ENCODE measurements around the gene CHST15.

The CHST15 gene

GRCh38 chr10:124129471-124129870 lies 36.1 kb upstream of the CHST15 start:
- Histone ChIP-seq H3K9me3 (ENCODE audit: control insufficient read depth in 1 of 2, low read length in 2 of 2) (no peaks in the 10 kb centered on the region), H3K27ac (ENCODE audit: low read length) (no peak overlapping the region), H3K27me3 (ENCODE audit: low read depth, low read length) (no peaks in the 10 kb centered on the region), H3K4me3 (ENCODE audit: low read depth in 1 of 2, low read length in 2 of 2) (no peak overlapping the region), H3K4me1 (ENCODE audit: control insufficient read depth in 1 of 2, insufficient read depth in 2 of 2, low read length in 2 of 2) (no peaks in the 10 kb centered on the region), H3K36me3 (ENCODE audit: control insufficient read depth in 1 of 2, insufficient read depth in 2 of 2, low read length in 2 of 2) (no peaks in the 10 kb centered on the region)

- Histone ChIP-seq H3K4me1 (ENCODE audit: control insufficient read depth in 1 of 2, insufficient read depth in 2 of 2, low read length in 2 of 2) (no peaks in the 10 kb centered on the region), H3K27ac (ENCODE audit: low read length) (no peak overlapping the region), H3K27me3 (ENCODE audit: low read depth, low read length) (no peaks in the 10 kb centered on the region), H3K9me3 (ENCODE audit: control insufficient read depth in 1 of 2, low read length in 2 of 2) (no peaks in the 10 kb centered on the region), H3K36me3 (ENCODE audit: control insufficient read depth in 1 of 2, insufficient read depth in 2 of 2, low read length in 2 of 2) (no peaks in the 10 kb centered on the region), H3K4me3 (ENCODE audit: low read depth in 1 of 2, low read length in 2 of 2) (no peak overlapping the region)
Measured at GRCh38 chr10:124128811-124129145, 35.4 kb upstream of the CHST15 start.

- no peaks in the 10 kb centered on the region for H3K27me3 ChIP-seq (ENCODE audit: low read depth, low read length)
- H3K4me1 ChIP-seq (ENCODE audit: control insufficient read depth in 1 of 2, insufficient read depth in 2 of 2, low read length in 2 of 2) = no peaks in the 10 kb centered on the region
- no peaks in the 10 kb centered on the region for H3K36me3 ChIP-seq (ENCODE audit: control insufficient read depth in 1 of 2, insufficient read depth in 2 of 2, low read length in 2 of 2)
- H3K4me3 ChIP-seq (ENCODE audit: low read depth in 1 of 2, low read length in 2 of 2) = no peak overlapping the region
- no peaks in the 10 kb centered on the region for H3K9me3 ChIP-seq (ENCODE audit: control insufficient read depth in 1 of 2, low read length in 2 of 2)
- no peak overlapping the region for H3K27ac ChIP-seq (ENCODE audit: low read length)
Measured at GRCh38 chr10:124127965-124128810, 34.8 kb upstream of the CHST15 start.

GRCh38 chr10:124127563-124127962 lies 34.2 kb upstream of the CHST15 start:
- no peaks in the 10 kb centered on the region for H3K27me3 ChIP-seq (ENCODE audit: low read depth, low read length)
- no peaks in the 10 kb centered on the region for H3K36me3 ChIP-seq (ENCODE audit: control insufficient read depth in 1 of 2, insufficient read depth in 2 of 2, low read length in 2 of 2)
- H3K27ac ChIP-seq (ENCODE audit: low read length) = no peak overlapping the region
- no peak overlapping the region for H3K4me3 ChIP-seq (ENCODE audit: low read depth in 1 of 2, low read length in 2 of 2)
- H3K4me1 ChIP-seq (ENCODE audit: control insufficient read depth in 1 of 2, insufficient read depth in 2 of 2, low read length in 2 of 2) = no peaks in the 10 kb centered on the region
- no peaks in the 10 kb centered on the region for H3K9me3 ChIP-seq (ENCODE audit: control insufficient read depth in 1 of 2, low read length in 2 of 2)

DNA sequence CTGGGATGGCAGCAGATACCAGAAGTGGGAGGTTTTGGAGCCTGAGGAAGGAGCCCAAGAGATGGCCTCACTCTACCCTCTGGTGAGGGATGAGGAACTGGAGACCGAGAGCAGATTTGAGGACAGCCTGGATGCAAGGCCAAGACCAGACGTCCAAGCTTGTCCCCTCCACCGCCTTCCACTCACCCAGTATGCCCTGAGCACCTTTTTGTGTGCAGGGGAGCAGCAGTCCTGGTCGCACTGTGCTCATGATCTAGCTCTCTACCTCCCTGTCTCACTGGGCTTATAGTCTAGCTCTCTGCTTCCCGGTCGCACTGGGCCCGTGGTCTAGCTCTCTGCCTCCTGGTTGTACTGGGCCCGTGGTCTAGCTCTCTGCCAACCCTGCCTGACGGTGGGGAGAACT lies 33.6 kb upstream of the CHST15 start:
- Histone ChIP-seq H3K9me3 (ENCODE audit: control insufficient read depth in 1 of 2, low read length in 2 of 2) (no peaks in the 10 kb centered on the region), H3K27ac (ENCODE audit: low read length) (no peak overlapping the region), H3K36me3 (ENCODE audit: control insufficient read depth in 1 of 2, insufficient read depth in 2 of 2, low read length in 2 of 2) (no peaks in the 10 kb centered on the region), H3K4me1 (ENCODE audit: control insufficient read depth in 1 of 2, insufficient read depth in 2 of 2, low read length in 2 of 2) (no peaks in the 10 kb centered on the region), H3K4me3 (ENCODE audit: low read depth in 1 of 2, low read length in 2 of 2) (no peak overlapping the region), H3K27me3 (ENCODE audit: low read depth, low read length) (no peaks in the 10 kb centered on the region)

- Histone ChIP-seq H3K9me3 (ENCODE audit: control insufficient read depth in 1 of 2, low read length in 2 of 2) (no peaks in the 10 kb centered on the region), H3K4me1 (ENCODE audit: control insufficient read depth in 1 of 2, insufficient read depth in 2 of 2, low read length in 2 of 2) (no peaks in the 10 kb centered on the region), H3K27me3 (ENCODE audit: low read depth, low read length) (no peaks in the 10 kb centered on the region), H3K27ac (ENCODE audit: low read length) (no peak overlapping the region), H3K4me3 (ENCODE audit: low read depth in 1 of 2, low read length in 2 of 2) (no peak overlapping the region), H3K36me3 (ENCODE audit: control insufficient read depth in 1 of 2, insufficient read depth in 2 of 2, low read length in 2 of 2) (no peaks in the 10 kb centered on the region)
Measured at GRCh38 chr10:124126145-124126982, 33.0 kb upstream of the CHST15 start.

DNA sequence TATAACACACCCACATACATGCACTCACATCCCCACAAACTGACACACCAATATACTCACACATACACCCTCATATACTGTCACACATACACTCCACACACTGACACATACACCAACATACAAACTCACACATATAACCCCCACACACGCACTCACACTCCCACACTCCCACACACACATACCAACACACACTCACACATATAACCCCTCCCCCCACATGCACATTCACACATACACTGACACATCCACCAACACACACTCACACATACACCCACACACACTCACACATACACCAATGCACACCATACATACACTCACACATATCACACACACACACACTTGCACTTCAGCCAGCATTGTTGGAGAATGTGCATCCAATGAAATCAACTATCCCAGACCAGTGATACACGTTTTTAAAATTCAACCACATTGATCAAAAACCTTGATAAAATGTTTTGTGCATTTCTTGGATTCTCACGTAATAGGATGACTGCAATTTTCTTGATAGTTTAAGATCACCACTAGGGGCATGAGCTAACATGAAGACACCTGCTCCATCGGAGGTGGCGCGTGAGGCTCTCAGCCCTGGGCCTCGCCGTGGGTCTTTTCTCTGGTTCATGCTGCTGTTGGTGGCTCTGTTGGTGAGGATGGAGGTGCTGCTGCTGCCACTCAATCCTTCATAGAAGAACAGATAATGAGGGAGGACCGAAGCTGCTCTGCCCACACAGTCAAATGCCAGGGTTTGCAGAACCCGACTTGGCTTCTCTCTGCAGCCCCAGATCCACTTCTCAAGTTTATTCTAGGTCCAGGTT lies 32.1 kb upstream of the CHST15 start:
- H3K4me3 ChIP-seq (ENCODE audit: low read depth in 1 of 2, low read length in 2 of 2) = no peak overlapping the region
- no peak overlapping the region for H3K27ac ChIP-seq (ENCODE audit: low read length)
- no peaks in the 10 kb centered on the region for H3K36me3 ChIP-seq (ENCODE audit: control insufficient read depth in 1 of 2, insufficient read depth in 2 of 2, low read length in 2 of 2)
- H3K27me3 ChIP-seq (ENCODE audit: low read depth, low read length) = no peaks in the 10 kb centered on the region
- H3K4me1 ChIP-seq (ENCODE audit: control insufficient read depth in 1 of 2, insufficient read depth in 2 of 2, low read length in 2 of 2) = no peaks in the 10 kb centered on the region
- H3K9me3 ChIP-seq (ENCODE audit: control insufficient read depth in 1 of 2, low read length in 2 of 2) = no peaks in the 10 kb centered on the region

DNA sequence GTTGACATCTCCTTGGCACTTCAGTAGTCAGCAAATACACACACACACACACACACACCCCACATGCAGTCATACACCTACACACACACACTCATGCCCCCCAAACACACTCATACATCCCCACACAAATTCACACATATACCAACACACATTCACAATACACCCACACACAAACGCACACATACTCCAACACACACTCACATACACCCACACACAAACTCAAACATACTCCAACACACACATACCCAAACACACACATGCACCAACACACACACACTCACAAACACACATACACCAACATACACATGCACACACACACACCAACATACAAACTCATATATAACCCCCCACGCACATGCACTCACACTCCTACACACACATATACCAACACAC lies 31.4 kb upstream of the CHST15 start:
- no peaks in the 10 kb centered on the region for H3K4me1 ChIP-seq (ENCODE audit: control insufficient read depth in 1 of 2, insufficient read depth in 2 of 2, low read length in 2 of 2)
- no peak overlapping the region for H3K27ac ChIP-seq (ENCODE audit: low read length)
- H3K9me3 ChIP-seq (ENCODE audit: control insufficient read depth in 1 of 2, low read length in 2 of 2) = no peaks in the 10 kb centered on the region
- no peaks in the 10 kb centered on the region for H3K27me3 ChIP-seq (ENCODE audit: low read depth, low read length)
- no peaks in the 10 kb centered on the region for H3K36me3 ChIP-seq (ENCODE audit: control insufficient read depth in 1 of 2, insufficient read depth in 2 of 2, low read length in 2 of 2)
- no peak overlapping the region for H3K4me3 ChIP-seq (ENCODE audit: low read depth in 1 of 2, low read length in 2 of 2)

DNA sequence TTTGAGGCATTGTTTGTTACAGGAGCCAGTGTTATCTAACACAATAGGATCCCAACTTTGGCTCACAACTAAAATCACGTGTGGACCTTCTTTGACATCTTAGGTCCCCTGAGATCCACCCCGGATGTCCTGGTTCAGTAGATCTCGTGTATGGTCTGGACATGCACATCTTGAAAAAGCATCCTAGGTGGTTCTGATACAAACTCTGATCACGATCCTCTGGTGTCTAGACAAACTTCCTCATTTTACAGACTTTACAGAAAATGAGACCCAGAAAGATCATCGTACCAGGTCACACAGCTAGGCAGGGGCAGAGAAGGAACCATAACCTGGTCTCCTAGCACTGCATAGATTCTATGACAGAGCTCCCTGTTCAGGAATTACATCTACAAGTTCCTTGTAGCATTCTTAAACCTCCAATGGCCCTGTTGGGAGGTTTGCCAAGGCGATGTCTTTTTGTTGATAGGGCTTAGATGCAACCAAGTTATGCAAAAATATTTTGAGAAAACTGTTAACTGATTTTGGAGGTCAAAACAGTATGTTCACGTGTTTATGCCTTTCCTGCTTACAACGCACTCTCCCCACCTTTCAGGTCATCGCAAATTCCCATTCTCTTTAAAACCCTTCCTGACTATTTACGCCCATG lies 30.8 kb upstream of the CHST15 start:
- no peaks in the 10 kb centered on the region for H3K4me1 ChIP-seq (ENCODE audit: control insufficient read depth in 1 of 2, insufficient read depth in 2 of 2, low read length in 2 of 2)
- no peak overlapping the region for H3K4me3 ChIP-seq (ENCODE audit: low read depth in 1 of 2, low read length in 2 of 2)
- H3K27me3 ChIP-seq (ENCODE audit: low read depth, low read length) = no peaks in the 10 kb centered on the region
- no peaks in the 10 kb centered on the region for H3K36me3 ChIP-seq (ENCODE audit: control insufficient read depth in 1 of 2, insufficient read depth in 2 of 2, low read length in 2 of 2)
- no peak overlapping the region for H3K27ac ChIP-seq (ENCODE audit: low read length)
- no peaks in the 10 kb centered on the region for H3K9me3 ChIP-seq (ENCODE audit: control insufficient read depth in 1 of 2, low read length in 2 of 2)

DNA sequence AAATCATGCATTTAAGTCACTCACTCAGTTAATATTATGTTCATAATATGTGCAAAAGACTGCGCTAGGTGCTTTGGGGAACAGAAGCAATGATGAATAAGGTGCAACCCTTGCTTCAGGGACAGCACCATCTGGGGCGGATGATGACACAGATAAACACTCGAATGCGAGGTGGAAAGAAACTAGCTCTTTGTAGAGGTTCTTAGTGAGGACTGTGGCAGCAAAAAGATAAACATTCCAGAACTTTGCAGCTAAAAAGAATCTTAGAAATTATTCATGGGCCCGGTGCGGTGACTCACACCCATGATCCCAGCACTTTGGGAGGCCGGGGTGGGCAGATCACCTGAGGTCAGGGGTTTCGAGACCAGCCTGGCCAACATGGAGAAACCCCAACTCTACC lies 29.8 kb upstream of the CHST15 start:
- H3K4me3 ChIP-seq (ENCODE audit: low read depth in 1 of 2, low read length in 2 of 2) = no peak overlapping the region
- no peaks in the 10 kb centered on the region for H3K36me3 ChIP-seq (ENCODE audit: control insufficient read depth in 1 of 2, insufficient read depth in 2 of 2, low read length in 2 of 2)
- H3K27ac ChIP-seq (ENCODE audit: low read length) = no peak overlapping the region

DNA sequence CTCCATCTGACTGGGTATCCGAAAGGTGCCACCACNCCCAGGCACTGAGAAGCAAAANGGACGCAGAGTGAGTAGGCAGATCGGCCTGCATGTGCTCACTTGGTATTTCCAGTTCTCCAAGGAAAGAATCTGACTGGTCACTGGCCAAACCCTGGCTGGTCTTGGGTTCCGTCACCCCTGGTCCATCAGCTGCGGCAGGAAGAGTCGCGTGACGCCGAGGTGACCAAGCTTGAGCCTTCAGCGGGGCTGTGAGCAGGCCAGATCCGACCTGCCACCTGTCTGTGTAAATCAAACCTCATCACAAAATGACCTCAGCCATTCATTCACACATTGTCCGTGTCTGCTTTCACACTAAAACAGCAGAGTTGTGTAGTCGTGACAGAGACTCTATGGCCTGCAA lies 28.8 kb upstream of the CHST15 start:
- no peaks in the 10 kb centered on the region for H3K27me3 ChIP-seq (ENCODE audit: low read depth, low read length)
- H3K36me3 ChIP-seq (ENCODE audit: control insufficient read depth in 1 of 2, insufficient read depth in 2 of 2, low read length in 2 of 2) = no peaks in the 10 kb centered on the region
- no peaks in the 10 kb centered on the region for H3K9me3 ChIP-seq (ENCODE audit: control insufficient read depth in 1 of 2, low read length in 2 of 2)
- no peak overlapping the region for H3K4me3 ChIP-seq (ENCODE audit: low read depth in 1 of 2, low read length in 2 of 2)
- no peak overlapping the region for H3K27ac ChIP-seq (ENCODE audit: low read length)
- no peaks in the 10 kb centered on the region for H3K4me1 ChIP-seq (ENCODE audit: control insufficient read depth in 1 of 2, insufficient read depth in 2 of 2, low read length in 2 of 2)

More for the DNA sequence above, 29.8 kb upstream of the CHST15 start:
- Histone ChIP-seq H3K9me3 (ENCODE audit: control insufficient read depth in 1 of 2, low read length in 2 of 2) (no peaks in the 10 kb centered on the region), H3K27me3 (ENCODE audit: low read depth, low read length) (no peaks in the 10 kb centered on the region), H3K4me1 (ENCODE audit: control insufficient read depth in 1 of 2, insufficient read depth in 2 of 2, low read length in 2 of 2) (no peaks in the 10 kb centered on the region)

All from muscle layer of duodenum (tissue), 2 donors.